SK-N-SH (cell line): ENCODE data around the gene NOTCH3. TPM values are rescaled to one million over a fixed set of nuclear protein-coding genes. Genes with fewer than 3 reads are reported as not detected.

Source experiments
- CTCF ChIA-PET: fragments of 300-600, 350-600 bp; formaldehyde crosslinking; extraction: SDS; loops from one replicate; lab custom pipeline; 2021; lab: Yijun Ruan, JAX
- POLR2A ChIA-PET: fragments of 350-600 bp; sonication (Branson Sonifier 250); formaldehyde crosslinking; extraction: SDS; loops from one replicate; lab custom pipeline; 2020; ENCODE audit warnings: antibody characterized with exemption, inconsistent platforms; lab: Yijun Ruan, JAX
- DNase-seq: peaks from one replicate; pipeline ENCODE4 v3.0.0; 2012
- H2AFZ ChIP-seq: fragments of 200-600 bp; sonication (generic); 2 replicates; pipeline ENCODE4 v1.8.1; 2016; ENCODE audit warnings: antibody characterized with exemption, mild to moderate bottlenecking, low read depth
- H3F3A ChIP-seq: fragments of 200-600 bp; sonication (generic); replicated peaks from 2 replicates; pipeline ENCODE3; 2016; ENCODE audit warnings: antibody characterized with exemption, mild to moderate bottlenecking; ENCODE audit not compliant: insufficient read depth
- H3K27ac ChIP-seq, 2 experiments: fragments of 200-500 bp in 1 of 2; fragments of 200-600 bp in 1 of 2; sonication (Bioruptor generic) in 1 of 2; sonication (generic), shearing (Covaris generic) in 1 of 2; 2 replicates each; pipeline versions ENCODE4 v1.5.1 to v1.6.1; 2014 to 2016; ENCODE audit warnings: low read depth in 2 of 2, inconsistent platforms in 1 of 2, low read length in 1 of 2, mild to moderate bottlenecking in 1 of 2, mixed read lengths in 1 of 2
- H3K27me3 ChIP-seq: fragments of 200-600 bp; sonication (generic), shearing (Covaris generic); 2 replicates; pipeline ENCODE4 v1.6.1; 2016; ENCODE audit warnings: mixed run types; ENCODE audit not compliant: insufficient read depth
- H3K36me3 ChIP-seq, 2 experiments: fragments of 200-500 bp in 1 of 2; fragments of 200-600 bp in 1 of 2; sonication (Bioruptor generic) in 1 of 2; sonication (generic) in 1 of 2; replicated peaks in 1 of 2; 2 replicates each; pipeline versions ENCODE3 to v1.5.1; 2014 to 2016; ENCODE audit warnings: low read length in 1 of 2, mild to moderate bottlenecking in 1 of 2; ENCODE audit not compliant: insufficient read depth in 2 of 2, control insufficient read depth in 1 of 2
- H3K4me1 ChIP-seq, 2 experiments: fragments of 200-500 bp in 1 of 2; fragments of 200-600 bp in 1 of 2; sonication (Bioruptor generic) in 1 of 2; sonication (generic), shearing (Covaris generic) in 1 of 2; 2 replicates each; pipeline versions ENCODE4 v1.5.1 to v1.6.1; 2014 to 2016; ENCODE audit warnings: low read depth in 1 of 2, low read length in 1 of 2, mixed run types in 1 of 2; ENCODE audit not compliant: insufficient read depth in 2 of 2, control insufficient read depth in 1 of 2
- H3K4me2 ChIP-seq: fragments of 200-600 bp; sonication (generic), shearing (Covaris generic); 2 replicates; pipeline ENCODE4 v1.6.1; 2017; ENCODE audit warnings: mixed run types
- H3K4me3 ChIP-seq, 2 experiments: fragments of 200-500 bp in 1 of 2; fragments of 200-600 bp in 1 of 2; sonication (Bioruptor generic) in 1 of 2; sonication (generic), shearing (Covaris generic) in 1 of 2; 2 replicates each; pipeline versions ENCODE4 v1.5.1 to v1.8.1; 2014 to 2016; ENCODE audit warnings: low read depth in 2 of 2, inconsistent platforms in 1 of 2, low read length in 1 of 2, mild to moderate bottlenecking in 1 of 2, mixed read lengths in 1 of 2, moderate library complexity in 1 of 2
- H3K79me2 ChIP-seq: fragments of 200-600 bp; sonication (generic); 2 replicates; pipeline ENCODE4 v1.8.1; 2017; ENCODE audit warnings: mild to moderate bottlenecking; ENCODE audit not compliant: insufficient read depth
- H3K9ac ChIP-seq: fragments of 200-600 bp; sonication (generic); 2 replicates; pipeline ENCODE4 v1.6.1; 2017; ENCODE audit warnings: mixed run types
- H3K9me2 ChIP-seq: fragments of 200-600 bp; sonication (generic); 2 replicates; pipeline ENCODE4 v1.6.1; 2017; ENCODE audit warnings: mixed run types
- H3K9me3 ChIP-seq: fragments of 200-600 bp; sonication (generic); 2 replicates; pipeline ENCODE4 v1.6.1; 2017; ENCODE audit warnings: mixed run types, mild to moderate bottlenecking, moderate library complexity
- H4K20me1 ChIP-seq: fragments of 200-600 bp; sonication (generic); 2 replicates; pipeline ENCODE4 v1.6.1; 2017; ENCODE audit warnings: mild to moderate bottlenecking, mixed run types; ENCODE audit not compliant: insufficient read depth
- EZH2phosphoT487 ChIP-seq: fragments of 200-600 bp; sonication (generic); IDR thresholded peaks from 2 replicates; pipeline ENCODE4 v1.6.1; 2017; ENCODE audit warnings: low read depth, mixed run types, mild to moderate bottlenecking, antibody characterized with exemption, moderate library complexity, borderline replicate concordance
- FOXM1 ChIP-seq: IDR thresholded peaks from 2 replicates; pipeline ENCODE4 v1.4.0; 2012; ENCODE audit warnings: low read depth, mild to moderate bottlenecking
- GABPA ChIP-seq: IDR thresholded peaks from 2 replicates; pipeline ENCODE4 v1.4.0; 2012; ENCODE audit warnings: low read depth, mild to moderate bottlenecking
- GATA2 ChIP-seq: sonication (generic); formaldehyde crosslinking; IDR thresholded peaks from 2 replicates; pipeline ENCODE4 v1.5.0; 2020; ENCODE audit warnings: mild to moderate bottlenecking, missing genetic modification reagents
- JUND ChIP-seq: IDR thresholded peaks from 2 replicates; pipeline ENCODE4 v1.4.0; 2012
- MXI1 ChIP-seq: IDR thresholded peaks from 2 replicates; pipeline ENCODE4 v1.6.1; 2012; ENCODE audit warnings: mild to moderate bottlenecking, low read depth, low read length, improper control_type of control experiment
- RAD21 ChIP-seq: IDR thresholded peaks from 2 replicates; pipeline ENCODE4 v1.6.1; 2012; ENCODE audit warnings: mild to moderate bottlenecking, low read length
- RCOR1 ChIP-seq: fragments of 150-350 bp; IDR thresholded peaks from 2 replicates; pipeline ENCODE4 v1.6.1; 2017; ENCODE audit warnings: antibody characterized with exemption, low read length
- RFX5 ChIP-seq: IDR thresholded peaks from 2 replicates; pipeline ENCODE4 v1.6.1; 2012; ENCODE audit warnings: mild to moderate bottlenecking, improper control_type of control experiment, low read length
- SMC3 ChIP-seq: IDR thresholded peaks from 2 replicates; pipeline ENCODE4 v1.6.1; 2012; ENCODE audit warnings: low read depth, low read length, improper control_type of control experiment
- TAF1 ChIP-seq: IDR thresholded peaks from 2 replicates; pipeline ENCODE4 v1.6.1; 2012; ENCODE audit warnings: low read depth, mild to moderate bottlenecking, low read length, moderate library complexity, borderline replicate concordance
- TCF12 ChIP-seq: IDR thresholded peaks from 2 replicates; pipeline ENCODE4 v1.4.0; 2012
- WGBS: methylation state at CpG from one replicate; pipeline ENCODE4 v1.1.6; 2017; ENCODE audit warnings: low lambda C conversion rate; 5-methylcytosine and 5-hydroxymethylcytosine counted together
- polyA plus RNA-seq, 3 experiments: library from polyadenylated mRNA; depleted of rRNA; stranded (reverse); fragments of >200 nt; gene quantifications; 2 replicates each; pipeline ENCODE4 v1.2.3, GENCODE V29; 2012
- TF ChIP-seq, protein P1 (sequence below): IDR thresholded peaks from 2 replicates; pipeline ENCODE4 v1.6.1; 2012; ENCODE audit warnings: mild to moderate bottlenecking, low read depth, low read length, moderate library complexity
- TF ChIP-seq, protein P2 (sequence below): IDR thresholded peaks from 2 replicates; pipeline ENCODE4 v1.4.0; 2012; ENCODE audit warnings: low read depth
- TF ChIP-seq, protein P3 (sequence below): fragments of 150-350 bp; IDR thresholded peaks from 2 replicates; pipeline ENCODE4 v1.6.1; 2017; ENCODE audit warnings: antibody characterized with exemption, low read length, low read depth, borderline replicate concordance
- TF ChIP-seq, protein P4 (sequence below): IDR thresholded peaks from 2 replicates; pipeline ENCODE4 v1.4.0; 2012; ENCODE audit warnings: low read depth, borderline replicate concordance
- TF ChIP-seq, protein P5 (sequence below): fragments of 200-600 bp; sonication (generic); IDR thresholded peaks from 2 replicates; pipeline ENCODE4 v1.6.1; 2017; ENCODE audit warnings: antibody characterized with exemption, mild to moderate bottlenecking, moderate library complexity

Gene NOTCH3
- polyA plus RNA-seq, 1 of the 3 experiments (the other 2 are of a cell fraction): 7.0 TPM

DNA sequence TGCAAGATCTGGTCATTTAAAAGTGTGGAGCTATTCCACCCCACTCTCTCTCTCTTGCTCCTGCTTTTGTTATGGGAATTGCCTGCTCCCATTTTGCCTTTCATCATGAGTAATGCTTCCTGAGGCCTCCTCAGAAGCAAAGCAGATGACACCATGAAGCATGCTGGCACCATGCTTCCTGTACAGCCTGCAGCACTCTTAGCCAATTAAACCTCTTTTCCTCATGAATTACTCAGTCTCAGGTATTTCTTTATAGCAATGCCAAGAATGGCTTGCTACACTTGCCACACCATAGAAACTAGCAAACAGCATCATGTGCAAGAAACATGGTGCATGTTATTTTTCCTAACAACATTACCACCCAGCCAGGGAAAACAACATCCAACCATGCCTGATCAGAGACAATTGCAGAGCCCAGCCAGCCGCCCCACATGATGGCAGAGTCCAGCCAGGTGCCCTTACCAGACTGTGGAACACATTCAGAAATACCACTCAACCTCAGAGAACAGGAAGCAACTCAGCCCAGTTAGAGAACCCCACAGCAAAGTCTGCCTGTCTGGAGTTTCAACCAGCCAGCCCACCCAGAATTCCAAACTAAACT is 56.6 kb downstream of the NOTCH3 start:
- Histone ChIP-seq H3K27me3 (peaks cover 12% of the 10 kb centered on the region; the same call in 1 of the 2 replicates), H3K9me3 (no peaks in the 10 kb centered on the region), H3F3A (no peaks in the 10 kb centered on the region), H3K27ac (no peak overlapping the region), H2AFZ (no peak overlapping the region), H3K79me2 (no peaks in the 10 kb centered on the region), H3K9ac (no peak overlapping the region), H3K4me3 (no peak overlapping the region), H3K36me3 (no peaks in the 10 kb centered on the region), H3K9me2 (no peaks in the 10 kb centered on the region), H3K4me1 (no peaks in the 10 kb centered on the region), H4K20me1 (no peaks in the 10 kb centered on the region), H3K4me2 (no peak overlapping the region)
- DNase-seq: no peak
- POLR2A ChIA-PET: no interaction called here
- WGBS: 13% methylated on average over 1 of the region's 1 CpG
- CTCF ChIA-PET: interaction anchor here (1.2 to 2.3 kb wide), 2 partner anchors 10 to 51 kb away, joined by 4 to 9 read pairs; no protein-coding TSS in a partner anchor
- TF ChIP-seq RAD21 (no peak), SMC3 (no peak)

DNA sequence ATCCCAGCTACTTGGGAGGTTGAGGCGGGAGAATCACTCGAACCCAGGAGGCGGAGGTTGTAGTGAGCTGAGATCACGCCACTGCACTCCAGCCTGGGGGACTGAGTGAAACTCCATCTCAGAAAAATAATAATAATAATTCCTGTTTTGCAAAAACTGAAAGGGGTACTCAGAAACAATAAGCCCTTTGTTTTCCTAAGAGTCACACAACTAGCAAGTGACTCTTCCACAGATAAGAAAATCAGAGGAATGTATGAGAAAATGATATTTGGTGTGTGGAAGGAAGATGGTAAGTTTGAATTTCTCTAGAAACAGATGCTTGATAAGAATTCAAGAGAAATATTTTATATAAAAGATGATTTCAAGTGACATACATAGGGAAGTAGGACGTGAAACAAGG is 58.5 kb downstream of the NOTCH3 start:
- Histone ChIP-seq H3K9me2 (no peaks in the 10 kb centered on the region), H4K20me1 (no peaks in the 10 kb centered on the region), H3K27ac (no peak overlapping the region), H3K36me3 (no peaks in the 10 kb centered on the region), H3K9ac (no peak overlapping the region), H3K79me2 (no peaks in the 10 kb centered on the region), H3K4me2 (no peak overlapping the region), H3K4me3 (no peak overlapping the region), H3K27me3 (no peaks in the 10 kb centered on the region; the same call in 1 of the 2 replicates)
- DNase-seq: no peak
- POLR2A ChIA-PET: no interaction called here
- CTCF ChIA-PET: interaction anchor here (2.3 kb wide), 1 partner anchor 50 kb away, joined by 9 read pairs; no protein-coding TSS in a partner anchor
- TF ChIP-seq JUND (no peak), RAD21 (no peak), GATA2 (CRISPR knock-in tag) (no peak), FOXM1 (no peak), TCF12 (no peak), TAF1 (no peak), MXI1 (no peak), SMC3 (no peak), RFX5 (no peak), GABPA (no peak), EZH2phosphoT487 (no peak), RCOR1 (no peak)
- TF ChIP-seq, protein P1, sequence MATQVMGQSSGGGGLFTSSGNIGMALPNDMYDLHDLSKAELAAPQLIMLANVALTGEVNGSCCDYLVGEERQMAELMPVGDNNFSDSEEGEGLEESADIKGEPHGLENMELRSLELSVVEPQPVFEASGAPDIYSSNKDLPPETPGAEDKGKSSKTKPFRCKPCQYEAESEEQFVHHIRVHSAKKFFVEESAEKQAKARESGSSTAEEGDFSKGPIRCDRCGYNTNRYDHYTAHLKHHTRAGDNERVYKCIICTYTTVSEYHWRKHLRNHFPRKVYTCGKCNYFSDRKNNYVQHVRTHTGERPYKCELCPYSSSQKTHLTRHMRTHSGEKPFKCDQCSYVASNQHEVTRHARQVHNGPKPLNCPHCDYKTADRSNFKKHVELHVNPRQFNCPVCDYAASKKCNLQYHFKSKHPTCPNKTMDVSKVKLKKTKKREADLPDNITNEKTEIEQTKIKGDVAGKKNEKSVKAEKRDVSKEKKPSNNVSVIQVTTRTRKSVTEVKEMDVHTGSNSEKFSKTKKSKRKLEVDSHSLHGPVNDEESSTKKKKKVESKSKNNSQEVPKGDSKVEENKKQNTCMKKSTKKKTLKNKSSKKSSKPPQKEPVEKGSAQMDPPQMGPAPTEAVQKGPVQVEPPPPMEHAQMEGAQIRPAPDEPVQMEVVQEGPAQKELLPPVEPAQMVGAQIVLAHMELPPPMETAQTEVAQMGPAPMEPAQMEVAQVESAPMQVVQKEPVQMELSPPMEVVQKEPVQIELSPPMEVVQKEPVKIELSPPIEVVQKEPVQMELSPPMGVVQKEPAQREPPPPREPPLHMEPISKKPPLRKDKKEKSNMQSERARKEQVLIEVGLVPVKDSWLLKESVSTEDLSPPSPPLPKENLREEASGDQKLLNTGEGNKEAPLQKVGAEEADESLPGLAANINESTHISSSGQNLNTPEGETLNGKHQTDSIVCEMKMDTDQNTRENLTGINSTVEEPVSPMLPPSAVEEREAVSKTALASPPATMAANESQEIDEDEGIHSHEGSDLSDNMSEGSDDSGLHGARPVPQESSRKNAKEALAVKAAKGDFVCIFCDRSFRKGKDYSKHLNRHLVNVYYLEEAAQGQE: no peak
- TF ChIP-seq, protein P2, sequence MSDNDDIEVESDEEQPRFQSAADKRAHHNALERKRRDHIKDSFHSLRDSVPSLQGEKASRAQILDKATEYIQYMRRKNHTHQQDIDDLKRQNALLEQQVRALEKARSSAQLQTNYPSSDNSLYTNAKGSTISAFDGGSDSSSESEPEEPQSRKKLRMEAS: no peak
- TF ChIP-seq, protein P3, sequence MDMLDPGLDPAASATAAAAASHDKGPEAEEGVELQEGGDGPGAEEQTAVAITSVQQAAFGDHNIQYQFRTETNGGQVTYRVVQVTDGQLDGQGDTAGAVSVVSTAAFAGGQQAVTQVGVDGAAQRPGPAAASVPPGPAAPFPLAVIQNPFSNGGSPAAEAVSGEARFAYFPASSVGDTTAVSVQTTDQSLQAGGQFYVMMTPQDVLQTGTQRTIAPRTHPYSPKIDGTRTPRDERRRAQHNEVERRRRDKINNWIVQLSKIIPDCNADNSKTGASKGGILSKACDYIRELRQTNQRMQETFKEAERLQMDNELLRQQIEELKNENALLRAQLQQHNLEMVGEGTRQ: no peak
- TF ChIP-seq, protein P4, sequence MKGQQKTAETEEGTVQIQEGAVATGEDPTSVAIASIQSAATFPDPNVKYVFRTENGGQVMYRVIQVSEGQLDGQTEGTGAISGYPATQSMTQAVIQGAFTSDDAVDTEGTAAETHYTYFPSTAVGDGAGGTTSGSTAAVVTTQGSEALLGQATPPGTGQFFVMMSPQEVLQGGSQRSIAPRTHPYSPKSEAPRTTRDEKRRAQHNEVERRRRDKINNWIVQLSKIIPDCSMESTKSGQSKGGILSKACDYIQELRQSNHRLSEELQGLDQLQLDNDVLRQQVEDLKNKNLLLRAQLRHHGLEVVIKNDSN: no peak
- TF ChIP-seq, protein P5, sequence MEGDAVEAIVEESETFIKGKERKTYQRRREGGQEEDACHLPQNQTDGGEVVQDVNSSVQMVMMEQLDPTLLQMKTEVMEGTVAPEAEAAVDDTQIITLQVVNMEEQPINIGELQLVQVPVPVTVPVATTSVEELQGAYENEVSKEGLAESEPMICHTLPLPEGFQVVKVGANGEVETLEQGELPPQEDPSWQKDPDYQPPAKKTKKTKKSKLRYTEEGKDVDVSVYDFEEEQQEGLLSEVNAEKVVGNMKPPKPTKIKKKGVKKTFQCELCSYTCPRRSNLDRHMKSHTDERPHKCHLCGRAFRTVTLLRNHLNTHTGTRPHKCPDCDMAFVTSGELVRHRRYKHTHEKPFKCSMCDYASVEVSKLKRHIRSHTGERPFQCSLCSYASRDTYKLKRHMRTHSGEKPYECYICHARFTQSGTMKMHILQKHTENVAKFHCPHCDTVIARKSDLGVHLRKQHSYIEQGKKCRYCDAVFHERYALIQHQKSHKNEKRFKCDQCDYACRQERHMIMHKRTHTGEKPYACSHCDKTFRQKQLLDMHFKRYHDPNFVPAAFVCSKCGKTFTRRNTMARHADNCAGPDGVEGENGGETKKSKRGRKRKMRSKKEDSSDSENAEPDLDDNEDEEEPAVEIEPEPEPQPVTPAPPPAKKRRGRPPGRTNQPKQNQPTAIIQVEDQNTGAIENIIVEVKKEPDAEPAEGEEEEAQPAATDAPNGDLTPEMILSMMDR: no peak
- TF ChIP-seq, all 33 proteins: peak for 0
- H3K4me1 ChIP-seq: no peaks in the 10 kb centered on the region
- H3K9me3 ChIP-seq: no peaks in the 10 kb centered on the region
- WGBS: 13% methylated on average over 5 of the region's 5 CpGs
- H2AFZ ChIP-seq: no peak overlapping the region
- H3F3A ChIP-seq: no peaks in the 10 kb centered on the region
